Upper lobe of left lung (tissue), 4 donors: Measurements from ENCODE around the gene CDCA5.

Source experiments
- EP300 ChIP-seq, 4 donors: sonication (generic); formaldehyde crosslinking; IDR thresholded peaks; one replicate each; pipeline ENCODE4 v1.5.1; 2017; ENCODE audit warnings: antibody characterized with exemption in 4 of 4, control low read depth in 2 of 4
- POLR2A ChIP-seq, 4 donors: fragments of 450-650 bp; IDR thresholded peaks; one replicate each; pipeline ENCODE4 v1.5.1; 2016 to 2017; ENCODE audit warnings: antibody characterized with exemption in 4 of 4, mild to moderate bottlenecking in 2 of 4
- POLR2AphosphoS5 ChIP-seq, 2 donors: sonication (generic); formaldehyde crosslinking; IDR thresholded peaks; one replicate each; pipeline ENCODE4 v1.5.1; 2017; ENCODE audit warnings: antibody characterized with exemption in 2 of 2
- TF ChIP-seq, protein P1 (sequence below), 6 experiments: fragments of 450-650 bp in 4 of 6; fragments of 200-600 bp in 2 of 6; sonication (generic) in 2 of 6; IDR thresholded peaks; one replicate each; pipeline ENCODE4 v1.5.1; 2016 to 2019; ENCODE audit warnings: antibody characterized with exemption in 6 of 6

DNA sequence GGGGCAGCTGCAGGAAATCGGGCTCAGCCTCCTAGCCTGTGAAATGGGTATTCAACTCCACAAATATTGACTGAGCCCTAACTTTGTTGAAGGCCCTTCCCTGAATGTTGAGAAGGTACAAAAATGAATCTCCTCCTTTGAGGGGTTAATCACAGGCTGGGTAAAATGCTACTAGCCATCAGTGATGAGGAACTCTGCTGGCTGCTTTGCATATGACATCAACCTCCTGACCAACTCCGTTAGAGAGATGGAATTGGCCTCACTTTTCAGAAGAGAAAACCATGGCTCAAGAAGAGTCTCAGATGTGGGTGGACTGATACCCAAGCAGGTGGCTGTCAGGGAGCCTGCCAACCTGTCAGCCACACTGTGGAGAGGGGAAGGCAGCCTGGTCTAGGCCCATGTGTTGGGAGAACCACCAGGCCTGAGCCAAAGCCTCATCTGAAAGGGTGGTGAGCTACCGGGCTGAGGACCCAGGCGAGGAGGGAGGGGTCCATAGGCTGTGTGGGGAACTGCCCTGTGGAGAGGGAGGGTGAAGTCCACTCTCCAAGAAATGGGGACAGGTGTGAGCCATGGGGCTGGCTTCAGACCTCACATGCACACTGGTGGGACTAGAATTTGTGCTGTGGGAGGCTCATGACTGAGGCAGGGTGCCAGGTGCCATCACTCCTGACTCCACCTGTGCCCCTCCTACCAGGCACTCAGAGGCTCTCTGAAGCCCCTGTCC, 11.8 kb downstream of the CDCA5 start:
- TF ChIP-seq EP300 (IDR thresholded peaks at IDR 0.05) = no peak
- no peak for TF ChIP-seq POLR2A (IDR thresholded peaks at IDR 0.05)
- TF ChIP-seq, protein P1, sequence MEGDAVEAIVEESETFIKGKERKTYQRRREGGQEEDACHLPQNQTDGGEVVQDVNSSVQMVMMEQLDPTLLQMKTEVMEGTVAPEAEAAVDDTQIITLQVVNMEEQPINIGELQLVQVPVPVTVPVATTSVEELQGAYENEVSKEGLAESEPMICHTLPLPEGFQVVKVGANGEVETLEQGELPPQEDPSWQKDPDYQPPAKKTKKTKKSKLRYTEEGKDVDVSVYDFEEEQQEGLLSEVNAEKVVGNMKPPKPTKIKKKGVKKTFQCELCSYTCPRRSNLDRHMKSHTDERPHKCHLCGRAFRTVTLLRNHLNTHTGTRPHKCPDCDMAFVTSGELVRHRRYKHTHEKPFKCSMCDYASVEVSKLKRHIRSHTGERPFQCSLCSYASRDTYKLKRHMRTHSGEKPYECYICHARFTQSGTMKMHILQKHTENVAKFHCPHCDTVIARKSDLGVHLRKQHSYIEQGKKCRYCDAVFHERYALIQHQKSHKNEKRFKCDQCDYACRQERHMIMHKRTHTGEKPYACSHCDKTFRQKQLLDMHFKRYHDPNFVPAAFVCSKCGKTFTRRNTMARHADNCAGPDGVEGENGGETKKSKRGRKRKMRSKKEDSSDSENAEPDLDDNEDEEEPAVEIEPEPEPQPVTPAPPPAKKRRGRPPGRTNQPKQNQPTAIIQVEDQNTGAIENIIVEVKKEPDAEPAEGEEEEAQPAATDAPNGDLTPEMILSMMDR (IDR thresholded peaks at IDR 0.05) = no peak
- TF ChIP-seq POLR2AphosphoS5 (IDR thresholded peaks at IDR 0.05) = no peak
